HK-2 (cell line): ENCODE results near the gene RNF135.
"Not testable (repeated sequence)": the region's sequence is repeated elsewhere in the genome, so short reads cannot be mapped to it uniquely, and the experiment has no call there.

Experiments
- DNase-seq: peaks from one replicate; pipeline ENCODE4 v3.0.0-alpha.2; 2018; ENCODE audit not compliant: unreplicated experiment

RNF135 gene

DNA sequence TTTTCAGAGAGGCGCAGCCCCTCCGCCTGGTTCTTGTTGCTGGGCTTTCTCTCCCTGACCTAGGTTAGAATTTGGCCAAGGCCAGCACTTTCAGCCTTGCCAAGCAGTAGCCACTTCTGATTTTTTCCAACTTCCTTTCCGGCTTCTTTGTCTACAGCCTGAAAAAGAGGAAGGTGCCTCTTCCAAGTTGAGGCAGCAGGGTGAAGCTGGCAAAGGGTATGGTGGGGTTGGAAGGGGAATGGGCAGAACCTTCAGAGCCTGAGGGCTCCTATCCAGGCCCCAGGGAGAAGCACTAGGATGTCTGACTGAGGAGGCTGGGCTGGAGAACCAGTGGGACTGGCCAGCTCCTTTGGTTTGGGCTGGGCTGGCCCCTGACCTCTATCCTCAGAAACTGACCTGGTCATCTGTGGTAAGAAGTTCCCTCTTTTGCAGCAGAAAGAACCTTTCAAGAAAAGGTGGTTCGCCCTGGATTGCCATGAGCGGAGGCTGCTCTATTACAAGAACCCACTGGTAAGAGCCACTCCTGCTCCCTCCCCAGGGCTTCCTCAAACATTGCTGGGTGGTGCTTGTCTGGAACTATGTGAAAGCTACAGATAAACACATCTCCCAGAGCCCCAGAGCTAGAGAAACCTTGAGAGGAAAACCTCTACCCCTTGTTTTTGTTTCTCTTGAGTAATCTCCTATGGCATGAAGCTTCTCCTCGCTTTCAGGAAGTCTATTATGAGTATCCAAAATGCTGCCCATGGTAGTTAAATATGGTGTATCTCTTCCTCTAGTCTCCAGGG lies 16.6 kb upstream of the RNF135 start:
- no peak for DNase-seq

DNA sequence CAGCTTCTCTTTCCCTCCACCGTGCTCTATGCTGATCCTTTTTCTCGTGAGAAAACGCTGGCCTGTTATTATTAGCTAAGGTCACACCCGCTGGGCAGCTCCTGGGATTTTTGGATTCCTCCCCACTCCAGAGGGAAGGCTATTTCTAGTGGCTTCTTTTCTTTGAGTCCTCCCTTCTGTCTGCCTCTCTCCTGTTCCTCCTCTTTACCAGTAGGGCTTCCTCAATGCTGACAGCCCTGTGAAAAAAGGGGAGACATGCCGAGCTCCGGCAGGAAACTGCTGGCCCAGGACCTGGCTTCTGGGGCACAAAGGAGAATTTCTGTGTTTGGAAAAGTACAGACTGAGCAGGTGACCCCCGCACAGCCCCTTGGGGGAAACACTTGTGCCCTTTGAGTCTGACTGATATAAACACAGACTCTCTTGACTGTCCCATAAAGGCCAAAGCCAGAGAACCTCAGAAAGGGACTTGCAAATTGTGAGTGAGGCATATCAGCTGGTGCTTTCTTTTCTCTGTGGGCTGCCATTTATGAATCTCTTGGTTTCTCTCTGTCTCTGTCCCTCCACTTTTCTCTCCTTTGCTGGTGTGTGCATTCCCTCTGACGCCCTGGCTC lies 14.0 kb upstream of the RNF135 start:
- no peak for DNase-seq

DNA sequence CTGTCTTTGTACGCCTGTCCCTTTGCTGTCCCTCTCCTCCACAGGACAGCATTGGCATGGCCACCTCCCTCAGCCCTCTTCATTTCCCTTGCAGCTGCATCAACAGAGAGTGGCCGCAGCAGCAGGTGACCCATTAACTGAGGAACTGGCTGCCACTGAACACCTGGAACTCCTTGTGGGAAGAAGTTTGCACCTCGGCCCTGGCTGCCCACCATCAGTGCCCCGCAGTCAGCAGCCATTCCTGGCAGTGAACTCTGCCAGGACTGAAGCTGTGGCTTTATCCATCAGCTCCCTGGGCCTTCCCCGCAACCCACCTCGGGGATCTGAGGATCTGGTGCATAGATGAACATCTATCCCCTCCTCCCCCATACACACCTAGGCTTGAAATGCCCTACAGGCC lies 13.1 kb upstream of the RNF135 start:
- DNase-seq: no peak

DNA sequence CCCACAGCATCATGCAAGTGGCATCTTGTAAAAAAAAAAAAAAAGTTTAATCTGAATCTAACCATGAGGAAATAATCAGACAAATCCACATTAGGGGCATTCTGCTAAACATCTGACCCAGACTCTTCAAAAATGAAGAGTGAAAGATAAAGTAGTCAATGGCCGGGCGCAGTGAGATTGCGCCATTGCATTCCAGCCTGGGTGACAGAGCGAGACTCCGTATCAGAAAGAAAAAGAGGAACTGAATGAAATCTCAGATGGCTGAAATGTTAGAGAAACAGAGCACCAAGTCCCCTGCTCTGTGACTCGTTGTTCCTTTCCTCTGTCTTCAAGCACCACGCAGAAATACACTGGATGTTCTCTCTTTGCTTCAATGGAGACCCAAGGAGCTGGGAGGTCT lies 12.7 kb upstream of the RNF135 start:
- no peak for DNase-seq

DNA sequence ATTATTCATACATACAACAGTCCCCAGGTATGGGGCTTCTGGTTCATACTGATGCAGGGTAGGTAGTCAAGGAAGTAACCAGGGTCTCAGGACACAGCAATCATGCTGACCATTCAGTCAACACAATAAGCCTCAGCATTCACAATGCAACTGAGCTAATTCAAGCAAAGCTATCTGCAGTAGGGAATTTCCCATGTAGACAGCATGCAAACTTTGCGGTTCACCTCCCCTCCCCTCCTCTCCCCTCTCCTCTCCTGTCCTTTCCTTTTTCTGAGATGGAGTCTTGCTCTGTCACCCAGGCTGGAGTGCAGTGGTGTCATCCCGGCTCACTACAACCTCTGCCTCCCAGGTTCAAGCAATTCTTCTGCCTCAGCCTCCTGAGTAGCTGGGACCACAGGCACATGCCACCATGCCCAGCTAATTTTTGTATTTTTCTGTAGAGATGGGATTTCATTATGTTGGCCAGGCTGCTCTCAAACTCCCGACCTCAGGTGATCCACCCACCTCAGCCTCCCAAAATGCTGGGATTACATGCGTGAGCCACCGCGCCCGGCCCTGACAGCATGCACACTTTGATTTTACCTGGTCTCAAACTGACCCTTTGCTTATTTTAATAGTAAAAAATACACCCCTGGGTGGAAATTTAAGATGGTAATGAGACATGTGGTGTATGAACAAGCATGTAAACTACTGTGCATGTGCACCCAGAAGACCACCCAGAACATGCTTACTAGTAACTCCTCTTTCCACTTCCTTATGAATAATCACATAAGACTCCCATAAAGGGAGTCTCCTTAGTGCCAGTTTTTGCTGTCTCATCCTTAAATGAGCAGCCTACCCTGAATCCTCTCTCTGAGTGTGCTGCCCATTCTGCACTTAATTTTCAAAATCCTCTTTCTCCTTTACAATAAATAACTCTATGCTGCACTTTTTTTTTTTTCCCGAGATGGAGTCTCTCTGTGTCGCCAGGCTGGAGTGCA lies 9.3 kb upstream of the RNF135 start:
- DNase-seq: peak; percentile 56

DNA sequence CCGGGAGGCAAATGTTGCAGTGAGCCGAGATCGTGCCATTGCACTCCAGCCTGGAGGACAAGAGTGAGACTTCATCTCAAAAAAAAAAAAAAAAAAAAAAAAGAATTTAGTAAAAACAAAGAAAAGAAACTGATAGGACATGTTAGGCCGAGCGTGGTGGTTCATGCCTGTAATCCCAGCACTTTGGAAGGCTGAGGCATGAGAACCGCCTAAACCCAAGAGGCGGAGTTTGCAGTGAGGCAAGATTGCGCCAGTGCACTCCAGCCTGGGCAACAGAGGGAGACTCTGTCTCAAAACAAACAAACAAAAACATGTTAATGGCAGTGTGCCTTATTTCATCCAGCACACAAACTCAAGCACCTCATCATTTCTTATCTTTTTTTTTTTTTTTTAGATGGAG lies 6.5 kb upstream of the RNF135 start:
- DNase-seq: not testable (repeated sequence)

DNA sequence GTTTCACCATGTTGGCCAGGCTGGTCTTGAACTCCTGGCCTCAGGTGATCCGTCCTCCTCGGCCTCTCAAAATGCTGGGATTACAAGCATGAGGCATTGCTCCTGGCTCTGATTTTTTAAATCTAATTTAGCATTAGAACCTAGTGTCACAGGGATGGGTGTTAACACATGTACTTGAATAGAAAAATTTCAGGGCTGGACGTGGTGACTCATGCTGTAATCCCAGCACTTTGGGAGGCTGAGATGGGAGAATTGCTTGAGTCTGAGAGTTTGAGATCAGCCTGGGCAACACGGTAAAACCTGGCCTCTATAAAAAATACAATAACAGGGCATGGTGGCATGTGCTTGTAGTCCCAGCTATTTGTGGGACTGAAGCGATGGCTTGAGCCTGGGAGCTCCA lies 6.0 kb upstream of the RNF135 start:
- DNase-seq: no peak

DNA sequence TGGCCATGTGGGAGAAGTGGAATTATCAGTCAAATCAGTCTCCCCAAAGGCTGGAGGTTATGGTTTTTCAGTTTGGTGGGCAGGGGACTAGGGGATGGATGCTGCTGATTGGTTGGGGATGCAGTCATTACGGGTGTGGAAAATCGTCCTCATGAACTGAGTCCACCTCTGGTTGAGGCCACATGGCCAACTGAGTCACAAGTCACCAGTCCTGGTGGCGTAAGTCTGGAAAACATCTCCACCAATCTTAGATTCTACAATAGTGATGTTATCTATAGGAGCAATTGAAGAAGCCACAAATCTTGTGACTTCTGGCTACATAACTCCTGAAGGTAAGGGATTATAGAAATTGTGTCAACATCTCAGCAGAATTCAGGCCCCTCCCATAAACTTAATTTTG lies 5.2 kb upstream of the RNF135 start:
- DNase-seq: no peak

DNA sequence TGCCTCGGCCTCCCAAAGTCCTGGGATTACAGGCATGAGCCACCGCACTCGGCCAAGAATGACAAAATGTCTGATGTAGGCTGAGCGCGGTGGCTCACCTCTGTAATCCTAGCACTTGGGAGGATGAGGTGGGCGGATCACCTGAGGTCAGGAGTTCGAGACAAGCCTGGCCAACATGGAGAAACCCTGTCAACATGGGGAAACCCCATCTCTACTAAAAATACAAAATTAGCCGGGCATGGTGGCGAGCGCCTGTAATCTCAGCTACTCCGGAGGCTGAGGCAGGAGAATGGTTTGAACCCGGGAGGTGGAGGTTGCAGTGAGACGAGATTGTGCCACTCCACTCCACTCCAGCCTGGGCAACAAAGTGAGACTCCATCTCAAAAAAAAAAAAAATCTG lies 2.9 kb upstream of the RNF135 start:
- DNase-seq: not testable (repeated sequence)

DNA sequence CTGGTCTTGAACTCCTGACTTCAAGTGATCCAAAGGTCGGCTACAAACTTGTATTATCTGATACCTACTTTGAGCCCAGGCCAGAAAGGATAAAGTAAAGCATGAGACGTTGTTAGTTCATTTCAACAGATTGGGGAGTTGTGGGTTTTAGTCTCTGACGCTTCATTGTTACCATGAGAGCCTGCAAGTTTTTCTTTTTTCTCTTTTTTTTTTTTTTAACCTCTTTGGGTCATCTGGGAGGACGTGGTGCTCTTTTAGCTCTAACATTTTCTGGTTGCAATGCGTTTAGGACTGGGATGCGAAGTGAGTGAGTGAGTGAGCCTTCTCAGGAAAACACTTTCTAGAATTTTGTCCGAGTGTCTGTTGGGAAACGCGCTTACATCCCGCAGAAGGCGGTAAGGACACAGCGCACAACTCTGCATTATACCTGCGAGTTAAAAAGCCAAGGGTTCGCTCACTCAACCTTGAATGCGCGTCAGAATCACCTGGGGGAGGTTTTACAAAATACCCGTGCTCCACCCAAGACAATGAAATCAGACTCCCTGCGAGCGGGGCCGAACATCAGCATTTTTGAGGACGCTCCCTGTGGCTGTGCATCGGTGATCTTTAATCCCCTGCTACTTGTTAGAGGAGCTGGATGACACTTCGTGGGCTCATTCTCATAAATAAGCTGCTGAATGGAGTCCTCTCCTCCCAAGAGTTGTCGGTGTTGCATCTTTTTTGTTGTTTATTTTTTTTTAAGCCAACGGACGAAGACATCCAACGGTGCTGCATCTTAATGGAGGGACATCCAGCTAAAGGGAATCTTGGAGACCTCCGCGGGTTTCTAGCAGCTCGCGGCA lies 629 bp upstream of the RNF135 start:
- peak; percentile 41 for DNase-seq

DNA sequence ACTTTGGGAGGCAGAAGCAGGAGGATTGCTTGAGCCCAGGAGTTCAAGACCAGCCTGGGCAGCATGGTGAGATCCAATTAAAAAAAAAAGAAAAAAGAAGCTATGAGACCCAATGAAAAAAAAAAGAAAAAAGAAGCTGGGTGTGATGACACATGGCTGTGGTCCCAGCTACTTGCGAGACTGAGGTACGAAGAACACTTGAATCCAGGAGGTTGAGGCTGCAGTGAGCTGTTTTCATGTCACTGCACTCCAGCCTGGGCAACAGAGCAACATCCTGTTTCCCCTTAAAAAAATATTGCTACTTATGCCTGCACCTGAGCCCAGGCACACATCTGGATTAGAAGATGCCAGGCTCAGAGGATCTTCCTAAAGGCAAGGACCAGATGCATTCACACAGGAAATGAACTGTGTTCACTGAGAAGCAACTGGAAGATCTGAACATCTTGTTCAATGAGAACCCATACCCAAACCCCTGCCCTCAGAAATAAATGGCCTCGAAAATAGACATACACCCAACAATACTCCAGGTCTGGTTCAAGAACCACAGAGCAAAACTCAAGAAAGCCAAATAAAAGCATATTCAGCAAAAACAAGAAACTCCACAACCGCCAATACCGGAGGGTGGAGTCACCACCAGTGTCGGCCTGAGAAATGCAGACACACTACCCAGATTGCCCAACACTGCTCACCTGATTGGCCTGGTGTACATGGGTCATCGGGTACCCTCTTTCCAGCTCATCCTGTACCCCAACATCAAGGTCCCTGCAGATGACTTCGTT lies 4.4 kb downstream of the RNF135 start:
- DNase-seq: no peak

DNA sequence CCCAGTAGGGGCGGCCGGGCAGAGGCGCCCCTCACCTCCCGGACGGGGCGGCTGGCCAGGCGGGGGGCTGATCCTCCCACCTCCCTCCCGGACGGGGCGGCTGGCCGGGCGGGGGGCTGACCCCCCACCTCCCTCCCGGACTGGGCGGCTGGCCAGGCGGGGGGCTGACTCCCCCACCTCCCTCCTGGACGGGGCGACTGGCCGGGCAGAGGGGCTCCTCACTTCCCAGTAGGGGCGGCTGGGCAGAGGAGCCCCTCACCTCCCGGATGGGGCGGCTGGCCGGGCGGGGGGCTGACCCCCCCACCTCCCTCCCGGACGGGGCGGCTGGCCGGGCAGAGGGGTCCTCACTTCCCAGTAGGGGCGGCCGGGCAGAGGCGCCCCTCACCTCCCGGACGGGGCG lies 9.1 kb downstream of the RNF135 start:
- DNase-seq: not testable (repeated sequence)

DNA sequence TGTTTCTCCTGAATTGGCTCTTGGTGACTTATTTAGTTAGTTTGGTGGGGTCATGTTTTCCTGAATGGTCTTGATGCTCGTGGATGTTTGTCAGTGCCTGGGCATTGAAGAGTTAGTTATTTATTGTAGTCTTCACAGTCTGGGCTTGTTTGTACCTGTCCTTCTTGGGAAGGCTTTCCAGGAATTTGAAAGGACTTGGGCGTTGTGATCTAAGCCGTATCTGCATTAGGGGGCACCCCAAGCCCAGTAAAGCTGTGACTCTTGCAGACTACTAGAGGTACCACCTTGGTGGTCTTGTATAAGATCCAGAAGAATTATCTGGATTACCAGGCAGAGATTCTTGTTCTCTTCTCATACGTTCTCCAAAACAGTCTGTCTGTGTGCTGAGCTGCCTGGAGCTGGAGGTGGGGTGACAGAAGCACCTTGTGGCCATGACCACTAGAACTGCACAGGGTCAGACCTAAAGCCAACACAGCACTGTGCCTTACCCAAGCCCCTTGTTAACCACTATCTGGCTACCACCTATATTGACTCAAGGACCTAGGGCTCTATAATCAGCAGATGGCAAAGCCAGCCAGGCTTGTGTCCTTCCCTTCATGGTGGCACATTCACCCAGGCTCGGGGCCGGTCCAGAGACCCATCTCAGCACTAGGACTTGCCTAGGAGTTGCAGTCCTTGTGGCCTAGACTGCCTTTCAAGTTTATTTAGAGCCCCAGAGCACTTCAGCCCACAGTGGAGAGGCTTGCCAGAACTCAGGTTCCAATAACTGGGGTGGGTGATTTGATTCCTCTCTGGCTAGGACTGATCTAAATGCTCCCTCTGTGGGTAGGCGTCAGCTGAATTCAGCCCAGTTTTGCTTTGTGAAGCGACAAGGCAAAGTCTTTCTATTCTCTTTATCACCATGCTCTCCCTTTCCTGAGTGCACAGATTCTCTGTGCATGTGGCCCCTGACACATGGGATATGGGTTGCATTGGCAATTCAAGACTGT lies 11.0 kb downstream of the RNF135 start:
- DNase-seq: no peak

DNA sequence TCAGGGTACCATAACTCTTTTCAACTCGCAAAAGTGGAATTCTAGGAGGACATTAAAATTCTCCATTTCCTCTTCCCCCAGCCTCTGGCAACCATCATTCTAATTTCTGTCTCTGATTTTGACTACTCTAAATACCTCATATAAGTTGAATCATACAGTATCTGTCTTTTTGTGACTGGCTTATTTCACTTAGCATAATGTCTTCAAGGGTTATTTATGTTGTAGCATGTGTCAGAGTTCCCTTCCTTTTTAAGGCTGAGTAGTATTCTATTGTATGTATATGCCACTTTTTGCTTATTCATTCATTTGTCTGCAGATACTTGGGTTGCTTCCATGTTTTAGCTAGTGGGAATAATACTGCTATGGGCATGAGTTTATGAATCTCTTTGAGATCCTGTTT lies 12.0 kb downstream of the RNF135 start:
- DNase-seq: no peak

DNA sequence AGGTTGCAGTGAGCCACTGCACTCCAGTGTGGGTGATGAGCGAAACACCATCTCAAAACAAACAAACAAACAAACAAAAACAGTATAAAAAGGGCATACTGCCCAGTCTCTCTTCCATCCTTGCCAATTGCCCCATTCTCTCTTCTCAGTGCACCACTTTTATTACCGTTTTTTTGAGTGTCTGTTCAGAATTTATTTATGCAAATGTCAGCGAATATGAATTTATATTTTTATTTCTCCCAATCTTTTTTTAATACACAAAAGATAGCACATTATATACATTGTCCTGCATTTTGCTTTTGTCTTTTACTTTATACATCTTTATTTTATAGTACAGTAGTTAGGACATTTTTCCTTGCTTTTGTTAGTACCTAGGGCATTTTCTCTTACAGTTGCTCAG lies 19.6 kb downstream of the RNF135 start:
- no peak for DNase-seq

DNA sequence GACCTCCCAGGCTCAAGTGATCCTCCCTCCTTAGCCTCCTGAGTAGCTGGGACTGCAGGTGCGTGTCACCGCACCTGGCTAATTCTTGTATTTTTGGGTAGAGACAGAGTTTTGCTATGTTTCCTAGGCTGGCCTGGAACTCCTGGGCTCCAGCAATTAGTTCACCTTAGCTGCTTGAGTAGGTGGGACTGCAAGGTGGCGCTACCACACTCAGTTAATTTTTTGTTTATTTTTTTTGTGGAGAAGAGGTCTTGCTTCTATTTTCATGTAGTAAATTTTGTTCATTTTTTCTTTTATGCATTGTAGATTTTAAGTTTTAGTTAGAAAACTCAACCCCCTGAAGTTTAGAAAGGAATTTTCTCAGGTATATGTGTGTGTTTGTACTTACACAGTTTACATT lies 21.7 kb downstream of the RNF135 start:
- no peak for DNase-seq

DNA sequence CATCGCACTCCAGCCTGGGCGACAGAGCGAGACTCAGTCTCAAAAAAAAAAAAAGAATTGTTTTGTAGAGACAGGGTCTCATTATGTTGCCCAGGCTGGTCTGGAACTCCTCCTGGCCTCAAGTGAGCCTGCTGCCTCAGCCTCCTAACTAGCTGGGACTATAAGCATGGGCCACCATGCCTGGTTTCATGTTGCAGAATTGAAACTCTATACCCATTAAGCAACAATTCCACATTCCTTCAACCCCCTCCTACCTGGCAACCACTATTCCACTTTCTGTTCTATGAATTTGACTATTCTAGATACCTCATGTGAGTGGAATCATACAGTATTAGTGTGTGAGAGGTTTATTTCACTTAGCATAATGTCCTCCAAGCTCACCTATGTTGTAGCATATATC lies 24.5 kb downstream of the RNF135 start:
- no peak for DNase-seq

DNA sequence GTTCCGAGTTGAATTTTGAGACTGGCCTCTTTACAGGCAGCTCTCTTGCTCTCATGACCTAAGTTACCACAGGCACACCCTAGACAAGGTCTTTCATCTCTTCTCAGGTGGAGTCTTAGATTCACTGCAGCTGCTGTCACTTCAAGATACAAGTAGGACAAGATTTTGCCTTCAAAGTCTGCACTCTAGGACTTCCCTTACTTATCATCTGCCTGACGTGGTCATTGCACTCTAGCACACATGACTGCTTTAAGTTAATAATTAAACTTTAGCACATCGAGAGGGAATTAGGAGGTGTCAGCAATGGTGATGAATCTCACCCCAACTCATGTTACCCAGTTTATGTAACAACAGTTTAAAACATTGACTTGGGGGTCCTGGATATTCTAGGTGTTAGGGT lies 25.6 kb downstream of the RNF135 start:
- DNase-seq: peak; percentile 3

DNA sequence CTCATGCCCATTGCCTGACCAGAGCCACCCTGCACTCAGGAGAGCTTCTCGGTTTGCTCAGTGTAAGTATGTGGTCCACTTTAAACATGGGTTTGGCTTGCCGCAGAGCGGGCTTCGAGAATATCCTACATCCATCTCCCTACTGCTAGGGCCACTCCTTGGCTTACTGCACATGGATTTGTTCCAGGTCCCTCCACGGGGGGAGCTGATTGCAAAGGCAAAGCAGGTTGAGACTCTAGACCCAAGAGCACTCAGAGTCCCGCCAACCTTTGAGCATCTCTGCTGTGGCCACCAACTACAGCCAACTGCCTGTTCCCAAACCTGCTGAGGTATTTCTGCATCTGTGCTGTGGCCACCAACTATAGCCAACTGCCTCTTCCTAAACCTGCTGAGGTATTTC lies 26.4 kb downstream of the RNF135 start:
- no peak for DNase-seq

DNA sequence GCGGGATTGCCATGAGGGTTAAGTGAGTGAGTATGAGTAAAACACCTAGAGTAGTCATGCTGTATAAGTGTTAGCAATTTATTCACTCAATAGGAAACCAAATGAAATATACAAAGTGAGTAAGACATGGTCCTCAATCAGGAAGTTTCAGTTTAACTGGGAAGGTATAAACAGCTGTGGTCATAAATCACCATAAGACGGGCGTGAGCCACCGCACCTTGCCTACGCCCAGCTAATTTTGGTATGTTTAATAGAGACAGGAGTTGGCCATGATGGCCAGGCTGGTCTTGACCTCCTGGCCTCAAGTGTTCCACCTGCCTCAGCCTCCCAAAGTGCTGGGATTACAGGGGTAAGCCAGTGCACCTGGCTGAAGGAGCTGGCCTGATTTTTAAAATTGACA lies 27.0 kb downstream of the RNF135 start:
- no peak for DNase-seq
